ENCODE results near the gene JADE2. TPM values are rescaled to one million over a fixed set of nuclear protein-coding genes. Genes with fewer than 3 reads are reported as not detected.

Gene JADE2
- total RNA-seq, 1 donor from 2014 or later = 70.9 TPM

DNA sequence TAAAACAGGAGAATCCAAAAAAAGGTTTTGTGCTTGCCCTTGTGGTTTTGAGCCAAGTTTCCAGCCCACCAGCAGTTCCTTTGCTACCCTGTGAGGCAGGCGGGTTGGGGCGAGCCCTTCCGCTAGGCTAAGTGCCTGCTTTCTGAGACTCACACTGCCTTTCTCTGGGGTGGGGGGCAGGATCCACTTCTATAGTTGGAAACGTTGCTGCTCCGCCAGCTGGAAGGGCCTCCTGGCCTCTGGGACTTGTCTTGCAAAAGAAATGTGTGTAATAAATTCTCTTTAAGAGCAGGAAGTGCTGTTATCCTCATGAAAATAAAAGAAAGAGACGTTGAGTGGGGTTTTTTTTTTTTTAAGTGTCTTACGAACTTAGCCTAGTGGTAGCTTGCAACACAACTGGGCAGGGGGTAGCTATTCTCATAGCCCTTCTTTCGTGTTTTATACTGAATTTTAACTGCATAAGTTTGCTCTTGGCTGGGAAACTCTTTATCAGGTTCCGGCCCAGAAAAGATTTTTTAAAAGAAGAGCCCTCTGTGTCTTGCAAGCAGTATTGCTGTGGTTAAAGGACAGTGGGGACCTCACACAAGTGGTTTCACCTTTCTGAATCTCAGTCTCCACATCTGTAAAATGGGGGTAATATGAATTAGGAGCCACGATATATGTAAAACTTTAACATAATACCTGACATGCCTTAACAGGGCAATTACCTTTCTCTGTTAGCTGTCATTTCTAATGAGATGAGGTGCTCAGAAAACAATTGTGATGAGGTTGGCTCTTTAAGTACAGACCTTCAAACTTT is 19.8 kb downstream of the JADE2 start:
- Histone ChIP-seq H3K27ac (peak overlapping the region; percentile 81), H3K4me1 (peaks cover 16 to 56% of the 10 kb centered on the region in 2 donors), H3K4me3 (peak overlapping the region in 1 of 2 donors; percentile 17), H3K36me3 (peaks cover 16 to 25% of the 10 kb centered on the region in 2 donors), H3K9me3 (no peaks in the 10 kb centered on the region), H3K27me3 (no peaks in the 10 kb centered on the region)
- TF ChIP-seq, protein P1, sequence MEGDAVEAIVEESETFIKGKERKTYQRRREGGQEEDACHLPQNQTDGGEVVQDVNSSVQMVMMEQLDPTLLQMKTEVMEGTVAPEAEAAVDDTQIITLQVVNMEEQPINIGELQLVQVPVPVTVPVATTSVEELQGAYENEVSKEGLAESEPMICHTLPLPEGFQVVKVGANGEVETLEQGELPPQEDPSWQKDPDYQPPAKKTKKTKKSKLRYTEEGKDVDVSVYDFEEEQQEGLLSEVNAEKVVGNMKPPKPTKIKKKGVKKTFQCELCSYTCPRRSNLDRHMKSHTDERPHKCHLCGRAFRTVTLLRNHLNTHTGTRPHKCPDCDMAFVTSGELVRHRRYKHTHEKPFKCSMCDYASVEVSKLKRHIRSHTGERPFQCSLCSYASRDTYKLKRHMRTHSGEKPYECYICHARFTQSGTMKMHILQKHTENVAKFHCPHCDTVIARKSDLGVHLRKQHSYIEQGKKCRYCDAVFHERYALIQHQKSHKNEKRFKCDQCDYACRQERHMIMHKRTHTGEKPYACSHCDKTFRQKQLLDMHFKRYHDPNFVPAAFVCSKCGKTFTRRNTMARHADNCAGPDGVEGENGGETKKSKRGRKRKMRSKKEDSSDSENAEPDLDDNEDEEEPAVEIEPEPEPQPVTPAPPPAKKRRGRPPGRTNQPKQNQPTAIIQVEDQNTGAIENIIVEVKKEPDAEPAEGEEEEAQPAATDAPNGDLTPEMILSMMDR (IDR thresholded peaks at IDR 0.05) = peak in 1 of 3 experiments; percentile 13
- intact Hi-C loops (cut with DNase I) = loop anchor here (1.0 kb wide), 2 partner anchors 14 to 18 kb away; no protein-coding TSS in a partner anchor
- peak; percentile 57 to 94 for DNase-seq (ENCODE audit: low spot score in 2 of 2)

DNA sequence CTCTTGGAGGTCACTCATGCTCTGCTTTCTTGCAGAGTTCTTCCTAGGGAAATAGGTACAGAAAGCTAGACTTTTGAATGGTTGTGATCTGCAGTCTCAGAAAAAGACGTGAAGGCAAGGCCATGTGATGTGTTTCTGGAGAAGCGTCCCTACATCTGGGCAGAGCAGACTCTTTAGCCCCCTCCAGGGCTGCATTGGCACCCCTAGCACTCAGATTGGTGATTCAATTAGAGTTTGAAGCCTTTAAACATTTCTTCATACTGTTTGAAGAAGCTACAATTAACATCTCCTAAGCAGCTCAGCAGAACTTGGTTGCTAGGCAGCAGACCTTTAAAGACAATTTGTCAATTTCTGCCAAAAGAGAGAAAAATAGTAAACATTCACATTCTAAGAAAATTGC is 21.6 kb downstream of the JADE2 start:
- no peak overlapping the region for H3K4me3 ChIP-seq

GRCh38 chr5:134547579-134547978 is 22.1 kb downstream of the JADE2 start:
- TF ChIP-seq, protein P1 (IDR thresholded peaks at IDR 0.05) = no peak
- peak in 1 of 2 donors; percentile 86 for DNase-seq (ENCODE audit: low spot score in 2 of 2)

More for the DNA sequence above, 21.6 kb downstream of the JADE2 start:
- peaks cover 19 to 74% of the 10 kb centered on the region in 2 donors for H3K4me1 ChIP-seq
- DNase-seq (ENCODE audit: low spot score in 2 of 2) = no peak
- TF ChIP-seq, protein P1 (IDR thresholded peaks at IDR 0.05) = no peak
- H3K27me3 ChIP-seq = no peaks in the 10 kb centered on the region
- H3K9me3 ChIP-seq = no peaks in the 10 kb centered on the region
- H3K27ac ChIP-seq = peak overlapping the region; percentile 11 to 36
- intact Hi-C loops (cut with DNase I) = no loop called here
- peaks cover 0 to 7% of the 10 kb centered on the region in 2 donors for H3K36me3 ChIP-seq

GRCh38 chr5:134547999-134548658 is 22.7 kb downstream of the JADE2 start:
- Histone ChIP-seq H3K9me3 (no peaks in the 10 kb centered on the region), H3K4me1 (peaks cover 20 to 82% of the 10 kb centered on the region in 2 donors), H3K4me3 (no peak overlapping the region), H3K27ac (peak overlapping the region; percentile 36 to 40), H3K27me3 (no peaks in the 10 kb centered on the region), H3K36me3 (peaks cover 0 to 3% of the 10 kb centered on the region in 2 donors)
- DNase-seq (ENCODE audit: low spot score in 2 of 2) = no peak
- TF ChIP-seq, protein P1 (IDR thresholded peaks at IDR 0.05) = no peak
- intact Hi-C loops (cut with DNase I) = no loop called here

More at GRCh38 chr5:134547579-134547978, 22.1 kb downstream of the JADE2 start:
- intact Hi-C loops (cut with DNase I) = no loop called here
- peak overlapping the region; percentile 36 to 40 for H3K27ac ChIP-seq
- H3K9me3 ChIP-seq = no peaks in the 10 kb centered on the region
- peaks cover 20 to 76% of the 10 kb centered on the region in 2 donors for H3K4me1 ChIP-seq
- no peak overlapping the region for H3K4me3 ChIP-seq
- H3K27me3 ChIP-seq = no peaks in the 10 kb centered on the region
- H3K36me3 ChIP-seq = peaks cover 0 to 4% of the 10 kb centered on the region in 2 donors

DNA sequence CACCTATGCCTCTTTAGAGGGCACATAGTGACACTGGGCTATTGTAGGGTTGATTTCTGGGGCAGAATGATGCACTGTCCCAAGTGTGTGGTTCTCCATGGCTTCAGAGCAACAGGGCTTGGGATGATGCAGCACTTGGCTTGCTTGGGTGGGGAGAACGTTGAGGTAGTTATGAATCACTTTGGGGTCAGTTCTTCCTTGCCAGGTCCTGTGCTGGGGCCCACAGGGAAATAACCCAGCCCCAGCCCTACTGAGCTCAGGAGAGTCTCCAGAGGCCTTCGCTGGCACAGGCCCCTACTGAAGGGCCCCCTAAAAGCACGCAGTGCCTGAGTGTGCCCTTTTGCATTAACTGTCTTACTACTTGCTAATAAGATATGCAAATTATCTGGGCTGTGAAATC is 24.2 kb downstream of the JADE2 start:
- H3K9me3 ChIP-seq = no peaks in the 10 kb centered on the region
- H3K4me1 ChIP-seq = peaks cover 19 to 86% of the 10 kb centered on the region in 2 donors
- peaks cover 0 to 11% of the 10 kb centered on the region in 2 donors for H3K36me3 ChIP-seq
- H3K27ac ChIP-seq = peak overlapping the region in 1 of 2 donors; percentile 28
- H3K27me3 ChIP-seq = no peaks in the 10 kb centered on the region
- intact Hi-C loops (cut with DNase I) = no loop called here
- TF ChIP-seq, protein P1 (IDR thresholded peaks at IDR 0.05) = no peak
- H3K4me3 ChIP-seq = no peak overlapping the region
- no peak for DNase-seq (ENCODE audit: low spot score in 2 of 2)

Measured in ascending aorta (tissue), 2 donors.